Neuronal stem cell (in vitro differentiated cells): ENCODE results near the gene CCT3.
A peak's percentile ranks its signal among the peaks of the same experiment; 100 is the strongest.

ENCODE experiments used
- DNase-seq: peaks from one replicate; pipeline ENCODE4 v3.0.0-alpha.2; 2013; ENCODE audit warnings: low spot score
- H2AFZ ChIP-seq: one replicate; pipeline ENCODE4 v1.6.1; 2013; ENCODE audit warnings: mild to moderate bottlenecking, low read length, inconsistent platforms
- H2AK5ac ChIP-seq: 2 replicates; pipeline ENCODE4 v1.6.1; 2013; ENCODE audit warnings: low read depth, mild to moderate bottlenecking, inconsistent platforms, low read length, moderate library complexity, mixed read lengths
- H2BK120ac ChIP-seq: 2 replicates; pipeline ENCODE4 v1.6.1; 2013; ENCODE audit warnings: low read depth, mild to moderate bottlenecking, inconsistent platforms, low read length, moderate library complexity, mixed read lengths
- H2BK12ac ChIP-seq: one replicate; pipeline ENCODE4 v1.6.1; 2013; ENCODE audit warnings: low read length, inconsistent platforms
- H2BK15ac ChIP-seq: 2 replicates; pipeline ENCODE4 v1.6.1; 2013; ENCODE audit warnings: mild to moderate bottlenecking, low read length, inconsistent platforms, mixed read lengths
- H2BK5ac ChIP-seq: one replicate; pipeline ENCODE4 v1.6.1; 2013; ENCODE audit warnings: inconsistent platforms, mild to moderate bottlenecking, low read length, moderate library complexity
- H3K14ac ChIP-seq: one replicate; pipeline ENCODE4 v1.6.1; 2013; ENCODE audit warnings: low read length, inconsistent platforms
- H3K18ac ChIP-seq: 2 replicates; pipeline ENCODE4 v1.6.1; 2013; ENCODE audit warnings: low read length, inconsistent platforms
- H3K23ac ChIP-seq: 2 replicates; pipeline ENCODE4 v1.6.1; 2013; ENCODE audit warnings: low read depth, mild to moderate bottlenecking, mixed read lengths, low read length, inconsistent platforms; ENCODE audit not compliant: poor library complexity
- H3K27ac ChIP-seq: replicated peaks from 3 replicates; pipeline ENCODE4 v1.5.1; 2013; ENCODE audit warnings: low read length, inconsistent platforms
- H3K27me3 ChIP-seq, 3 experiments: 2 replicates each; pipeline ENCODE4 v1.6.1; 2013; ENCODE audit warnings: low read length in 3 of 3, mild to moderate bottlenecking in 2 of 3, inconsistent platforms in 1 of 3, low read depth in 1 of 3, mixed read lengths in 1 of 3, moderate library complexity in 1 of 3; ENCODE audit not compliant: control insufficient read depth in 3 of 3, insufficient read depth in 3 of 3
- H3K36me3 ChIP-seq, 2 donors: replicated peaks in 1 of 2; 2 replicates each; pipeline ENCODE4 v1.6.1; 2013; ENCODE audit warnings: low read length in 2 of 2; ENCODE audit not compliant: control insufficient read depth in 2 of 2, insufficient read depth in 2 of 2
- H3K4ac ChIP-seq: 2 replicates; pipeline ENCODE4 v1.6.1; 2013; ENCODE audit warnings: inconsistent platforms, mild to moderate bottlenecking, low read length, moderate library complexity
- H3K4me1 ChIP-seq, 2 donors: 1 replicate in 1 of 2; 2 replicates in 1 of 2; pipeline ENCODE4 v1.6.1; 2013; ENCODE audit warnings: low read length in 2 of 2, low read depth in 1 of 2; ENCODE audit not compliant: control insufficient read depth in 2 of 2, insufficient read depth in 1 of 2
- H3K4me2 ChIP-seq: one replicate; pipeline ENCODE4 v1.6.1; 2013; ENCODE audit warnings: mild to moderate bottlenecking, low read length, inconsistent platforms; ENCODE audit not compliant: insufficient read depth, poor library complexity, severe bottlenecking
- H3K4me3 ChIP-seq, 2 donors: 2 replicates each; pipeline ENCODE4 v1.5.1; 2013; ENCODE audit warnings: low read length in 2 of 2, mild to moderate bottlenecking in 2 of 2, inconsistent platforms in 1 of 2, moderate library complexity in 1 of 2
- H3K79me1 ChIP-seq: one replicate; pipeline ENCODE4 v1.6.1; 2013; ENCODE audit warnings: low read depth, mild to moderate bottlenecking, inconsistent platforms, low read length, moderate library complexity
- H3K9ac ChIP-seq: one replicate; pipeline ENCODE4 v1.6.1; 2013; ENCODE audit warnings: mild to moderate bottlenecking, low read depth, low read length, inconsistent platforms; ENCODE audit not compliant: poor library complexity
- H3K9me3 ChIP-seq, 2 donors: replicated peaks in 1 of 2; 2 replicates each; pipeline versions ENCODE3 to v1.6.1; 2013; ENCODE audit warnings: low read length in 2 of 2, mild to moderate bottlenecking in 2 of 2, inconsistent platforms in 1 of 2, low read depth in 1 of 2, mixed read lengths in 1 of 2, moderate library complexity in 1 of 2; ENCODE audit not compliant: control insufficient read depth in 2 of 2, insufficient read depth in 1 of 2
- H4K8ac ChIP-seq: one replicate; pipeline ENCODE4 v1.6.1; 2013; ENCODE audit warnings: low read depth, mild to moderate bottlenecking, inconsistent platforms, low read length, moderate library complexity
- H4K91ac ChIP-seq: one replicate; pipeline ENCODE4 v1.6.1; 2013; ENCODE audit warnings: low read length, low read depth, mild to moderate bottlenecking, inconsistent platforms; ENCODE audit not compliant: poor library complexity
- WGBS, 2 donors: extraction: QIAGEN DNeasy Blood & Tissue Kit; methylation state at CpG; one replicate each; pipeline ENCODE4 v1.1.7; 2013; ENCODE audit warnings: missing lambda C conversion rate in 2 of 2, mixed read lengths in 1 of 2; ENCODE audit not compliant: insufficient read length in 2 of 2, insufficient replicate concordance in 1 of 2; ENCODE audit errors: extremely low coverage in 2 of 2; 5-methylcytosine and 5-hydroxymethylcytosine counted together

Gene CCT3

GRCh38 chr1:156342166-156342955 lies 4.3 kb upstream of the CCT3 start:
- Histone ChIP-seq H2BK5ac (no peak overlapping the region), H2BK12ac (no peak overlapping the region), H2BK15ac (no peak overlapping the region), H3K18ac (no peak overlapping the region), H3K79me1 (no peaks in the 10 kb centered on the region), H3K4ac (no peak overlapping the region), H3K36me3 (no peaks in the 10 kb centered on the region), H2AK5ac (no peak overlapping the region), H3K4me1 (peaks cover 0 to 2% of the 10 kb centered on the region in 2 donors), H4K8ac (no peak overlapping the region), H3K27ac (no peak overlapping the region), H3K23ac (no peak overlapping the region), H2AFZ (no peak overlapping the region), H3K9ac (no peak overlapping the region), H3K14ac (no peak overlapping the region), H3K4me2 (no peak overlapping the region), H4K91ac (no peak overlapping the region), H2BK120ac (no peak overlapping the region), H3K27me3 (peaks cover 0 to 28% (median 0%) of the 10 kb centered on the region in 3 experiments), H3K9me3 (no peaks in the 10 kb centered on the region), H3K4me3 (no peak overlapping the region)
- no CpG with 5 or more reads among the region's 1 CpG for WGBS, 2 donors
- DNase-seq = no peak

GRCh38 chr1:156337888-156338179 lies 258 bp downstream of the CCT3 start:
- Histone ChIP-seq H3K9ac (peak overlapping the region; percentile 88), H2AFZ (peak overlapping the region; percentile 58), H3K23ac (peak overlapping the region; percentile 60), H2BK120ac (no peak overlapping the region), H3K4ac (no peak overlapping the region), H3K4me1 (peaks cover 2 to 5% of the 10 kb centered on the region in 2 donors), H3K4me2 (peak overlapping the region; percentile 42), H2BK15ac (no peak overlapping the region), H3K18ac (peak overlapping the region; percentile 96), H2AK5ac (no peak overlapping the region), H3K14ac (no peak overlapping the region), H3K79me1 (no peaks in the 10 kb centered on the region), H3K4me3 (peak overlapping the region; percentile 57 to 94), H3K9me3 (no peaks in the 10 kb centered on the region), H4K91ac (no peak overlapping the region), H4K8ac (no peak overlapping the region), H2BK12ac (no peak overlapping the region), H2BK5ac (no peak overlapping the region), H3K36me3 (peaks cover 12 to 41% of the 10 kb centered on the region in 2 donors), H3K27ac (peak overlapping the region; percentile 67), H3K27me3 (peaks cover 0 to 5% (median 0%) of the 10 kb centered on the region in 3 experiments)
- WGBS, 2 donors = no CpG with 5 or more reads among the region's 14 CpGs
- DNase-seq = no peak

- Histone ChIP-seq H4K8ac (no peak overlapping the region), H3K14ac (no peak overlapping the region), H3K4ac (no peak overlapping the region), H3K9ac (peak overlapping the region; percentile 88), H2BK12ac (no peak overlapping the region), H3K27me3 (peaks cover 0 to 1% (median 0%) of the 10 kb centered on the region in 3 experiments), H3K36me3 (peaks cover 14 to 46% of the 10 kb centered on the region in 2 donors), H3K18ac (peak overlapping the region; percentile 96), H3K4me2 (peak overlapping the region; percentile 70), H3K4me3 (peak overlapping the region; percentile 57 to 94), H2AFZ (peak overlapping the region; percentile 58), H3K79me1 (no peaks in the 10 kb centered on the region), H2BK120ac (no peak overlapping the region), H2AK5ac (no peak overlapping the region), H3K9me3 (no peaks in the 10 kb centered on the region), H2BK5ac (no peak overlapping the region), H3K27ac (no peak overlapping the region), H3K4me1 (peaks cover 2 to 5% of the 10 kb centered on the region in 2 donors), H2BK15ac (no peak overlapping the region), H4K91ac (no peak overlapping the region), H3K23ac (no peak overlapping the region)
- DNase-seq = no peak
- WGBS, 2 donors = no CpG with 5 or more reads among the region's 34 CpGs
These were observed 822 bp downstream of the CCT3 start for GRCh38 chr1:156337052-156337887.

DNA sequence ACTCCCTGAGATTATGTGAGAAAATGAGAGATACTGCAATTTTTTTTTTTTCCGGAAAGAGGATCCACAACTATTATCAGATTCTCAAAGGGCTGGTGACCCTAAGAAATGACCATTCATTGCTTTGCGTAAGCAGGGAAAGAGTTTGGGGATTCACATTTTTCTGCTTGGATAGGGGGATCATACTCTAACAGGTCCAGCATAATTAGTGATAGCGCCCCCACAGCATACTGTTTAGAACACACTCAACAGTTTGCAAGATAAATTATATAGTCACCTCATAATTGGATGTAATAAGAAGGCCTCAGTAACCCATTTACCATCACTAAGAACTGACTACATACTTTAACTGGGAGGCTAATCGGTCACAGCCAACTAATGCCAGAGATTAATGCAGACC lies 1.9 kb downstream of the CCT3 start:
- Histone ChIP-seq H2BK12ac (no peak overlapping the region), H3K4me1 (peaks cover 2 to 5% of the 10 kb centered on the region in 2 donors), H3K23ac (no peak overlapping the region), H4K91ac (no peak overlapping the region), H2AK5ac (no peak overlapping the region), H3K27me3 (no peaks in the 10 kb centered on the region), H2AFZ (no peak overlapping the region), H3K4me2 (no peak overlapping the region), H3K79me1 (no peaks in the 10 kb centered on the region), H3K36me3 (peaks cover 17 to 57% of the 10 kb centered on the region in 2 donors), H2BK15ac (no peak overlapping the region), H3K4ac (no peak overlapping the region), H2BK120ac (no peak overlapping the region), H3K18ac (no peak overlapping the region), H3K9ac (no peak overlapping the region), H4K8ac (no peak overlapping the region), H2BK5ac (no peak overlapping the region), H3K4me3 (peak overlapping the region in 1 of 2 donors; percentile 57), H3K9me3 (no peaks in the 10 kb centered on the region), H3K27ac (no peak overlapping the region), H3K14ac (no peak overlapping the region)
- no peak for DNase-seq
- WGBS, 2 donors = no CpG with 5 or more reads among the region's 4 CpGs
